ENCODE data around the gene RASGRF2. TPM values are rescaled to one million over a fixed set of nuclear protein-coding genes. Genes with fewer than 3 reads are reported as not detected.

RASGRF2 gene
- total RNA-seq, 2 experiments from 2014 or later, result 0.06 to 0.13 TPM

DNA sequence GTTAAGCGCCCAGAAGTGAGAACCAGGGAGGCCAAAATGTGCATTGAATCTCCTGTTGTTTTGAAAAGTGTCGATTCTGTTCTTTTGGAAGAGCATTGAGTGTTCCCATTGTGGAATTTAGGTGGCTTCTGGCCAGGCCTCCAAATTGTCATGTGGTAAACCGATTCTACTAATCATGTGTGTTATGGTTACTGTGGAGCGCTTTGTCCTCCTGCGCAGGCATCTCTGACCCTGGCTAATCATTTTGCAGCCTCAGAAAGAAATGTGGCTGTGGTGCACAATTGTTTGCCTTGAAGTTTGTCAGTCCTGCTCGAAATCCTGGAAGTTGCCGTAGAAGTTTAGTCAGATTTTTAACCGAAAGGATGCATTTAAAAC lies 121.3 kb downstream of the RASGRF2 start:
- Histone ChIP-seq H4K20me1 (ENCODE audit: insufficient read depth, low read length) (no peaks in the 10 kb centered on the region), H3K9me3 (ENCODE audit: low read length) (0 out of 2 replicates have a peak, but pooled peaks cover 11% of the 10 kb centered on the region), H2AFZ (ENCODE audit: low read length) (no peak overlapping the region), H3K27ac (ENCODE audit: low read depth, low read length, poor library complexity, severe bottlenecking) (no peak overlapping the region), H3K4me1 (ENCODE audit: insufficient read depth, low read length, poor library complexity, severe bottlenecking) (no peaks in the 10 kb centered on the region), H3K4me3 (ENCODE audit: low read depth, low read length, poor library complexity, severe bottlenecking) (no peak overlapping the region), H3K36me3 (ENCODE audit: insufficient read depth, low read length) (no peaks in the 10 kb centered on the region), H3K79me2 (ENCODE audit: insufficient read depth, low read depth, low read length) (no peaks in the 10 kb centered on the region), H3K9me2 (ENCODE audit: insufficient read depth, low read length) (no peaks in the 10 kb centered on the region), H3K4me2 (ENCODE audit: low read length) (no peak overlapping the region)
- intact Hi-C loops (cut with micrococcal nuclease; ENCODE audit: unreplicated experiment), result no loop called here
- ChIA-PET CTCF (ENCODE audit: unreplicated experiment) (no interaction called here), POLR2A (no interaction called here)
- no peak for TF ChIP-seq EZH2phosphoT487 (IDR thresholded peaks at IDR 0.05; ENCODE audit: borderline replicate concordance, low read depth, low read length)
- TF ChIP-seq, protein P1, sequence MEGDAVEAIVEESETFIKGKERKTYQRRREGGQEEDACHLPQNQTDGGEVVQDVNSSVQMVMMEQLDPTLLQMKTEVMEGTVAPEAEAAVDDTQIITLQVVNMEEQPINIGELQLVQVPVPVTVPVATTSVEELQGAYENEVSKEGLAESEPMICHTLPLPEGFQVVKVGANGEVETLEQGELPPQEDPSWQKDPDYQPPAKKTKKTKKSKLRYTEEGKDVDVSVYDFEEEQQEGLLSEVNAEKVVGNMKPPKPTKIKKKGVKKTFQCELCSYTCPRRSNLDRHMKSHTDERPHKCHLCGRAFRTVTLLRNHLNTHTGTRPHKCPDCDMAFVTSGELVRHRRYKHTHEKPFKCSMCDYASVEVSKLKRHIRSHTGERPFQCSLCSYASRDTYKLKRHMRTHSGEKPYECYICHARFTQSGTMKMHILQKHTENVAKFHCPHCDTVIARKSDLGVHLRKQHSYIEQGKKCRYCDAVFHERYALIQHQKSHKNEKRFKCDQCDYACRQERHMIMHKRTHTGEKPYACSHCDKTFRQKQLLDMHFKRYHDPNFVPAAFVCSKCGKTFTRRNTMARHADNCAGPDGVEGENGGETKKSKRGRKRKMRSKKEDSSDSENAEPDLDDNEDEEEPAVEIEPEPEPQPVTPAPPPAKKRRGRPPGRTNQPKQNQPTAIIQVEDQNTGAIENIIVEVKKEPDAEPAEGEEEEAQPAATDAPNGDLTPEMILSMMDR (conservative IDR thresholded peaks at IDR 0.05; ENCODE audit: low read length), result no peak
- no peak for DNase-seq (ENCODE audit: low spot score)
- BruUV-seq (replicated peaks), result no TSS peak

DNA sequence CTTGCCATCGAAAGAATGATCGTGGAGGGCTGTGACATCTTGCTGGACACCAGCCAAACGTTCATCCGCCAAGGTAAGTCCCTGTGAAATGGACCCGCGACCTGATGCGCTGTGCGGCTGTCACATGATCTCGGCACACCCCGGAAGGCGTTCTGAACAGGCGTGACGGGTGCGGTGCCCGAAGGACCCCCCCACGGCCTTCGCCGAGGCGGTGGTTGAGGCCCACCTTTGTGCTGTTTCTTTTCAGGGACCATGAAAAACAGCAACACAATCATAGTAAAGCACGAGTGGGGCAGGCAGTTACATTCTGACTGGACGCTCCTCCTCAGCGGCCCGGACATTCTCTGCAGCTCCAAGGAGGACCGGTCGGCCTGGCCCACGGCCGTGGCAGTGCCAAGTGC lies 126.7 kb downstream of the RASGRF2 start:
- no TSS peak for BruUV-seq (replicated peaks)
- TF ChIP-seq, protein P1 (conservative IDR thresholded peaks at IDR 0.05; ENCODE audit: low read length), result no peak
- no peak for TF ChIP-seq EZH2phosphoT487 (IDR thresholded peaks at IDR 0.05; ENCODE audit: borderline replicate concordance, low read depth, low read length)
- Histone ChIP-seq H3K4me1 (ENCODE audit: insufficient read depth, low read length, poor library complexity, severe bottlenecking) (no peaks in the 10 kb centered on the region), H3K27ac (ENCODE audit: low read depth, low read length, poor library complexity, severe bottlenecking) (no peak overlapping the region), H3K9me2 (ENCODE audit: insufficient read depth, low read length) (no peaks in the 10 kb centered on the region), H4K20me1 (ENCODE audit: insufficient read depth, low read length) (no peaks in the 10 kb centered on the region), H3K4me3 (ENCODE audit: low read depth, low read length, poor library complexity, severe bottlenecking) (no peak overlapping the region), H3K9me3 (ENCODE audit: low read length) (no peaks in the 10 kb centered on the region), H2AFZ (ENCODE audit: low read length) (no peak overlapping the region), H3K4me2 (ENCODE audit: low read length) (no peak overlapping the region), H3K79me2 (ENCODE audit: insufficient read depth, low read depth, low read length) (no peaks in the 10 kb centered on the region; the same call in 1 of the 2 replicates), H3K36me3 (ENCODE audit: insufficient read depth, low read length) (no peaks in the 10 kb centered on the region)
- no peak for DNase-seq (ENCODE audit: low spot score)
- CTCF ChIA-PET (ENCODE audit: unreplicated experiment), result no interaction called here
- POLR2A ChIA-PET, result interaction anchor here (1.4 kb wide), 1 partner anchor 9 kb away, joined by 4 read pairs; no protein-coding TSS in a partner anchor
- intact Hi-C loops (cut with micrococcal nuclease; ENCODE audit: unreplicated experiment), result no loop called here

DNA sequence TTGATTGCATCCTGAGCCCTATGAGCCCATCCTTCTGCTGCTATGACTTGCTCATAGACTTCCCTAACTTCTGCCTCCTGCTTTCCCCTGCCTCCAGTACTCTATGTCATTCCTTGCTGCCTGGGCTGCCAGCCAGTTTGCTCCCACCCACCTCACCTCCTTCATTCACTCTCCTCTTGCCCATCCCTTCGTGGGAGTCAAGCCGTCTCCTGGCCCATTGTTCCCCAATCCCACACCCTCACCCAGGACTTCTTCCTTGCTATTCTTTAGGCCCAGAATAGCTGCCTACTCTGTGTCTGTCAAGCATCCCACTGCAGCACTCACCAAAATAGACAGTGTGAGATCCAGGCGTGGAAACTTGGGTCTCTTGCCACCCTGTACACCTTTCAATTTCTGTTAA lies 131.0 kb downstream of the RASGRF2 start:
- H3K9me3 ChIP-seq (ENCODE audit: low read length), result no peaks in the 10 kb centered on the region
- TF ChIP-seq EZH2phosphoT487 (IDR thresholded peaks at IDR 0.05; ENCODE audit: borderline replicate concordance, low read depth, low read length), result no peak
- TF ChIP-seq, protein P1 (conservative IDR thresholded peaks at IDR 0.05; ENCODE audit: low read length), result no peak
- no TSS peak for BruUV-seq (replicated peaks)
- no peaks in the 10 kb centered on the region for H3K36me3 ChIP-seq (ENCODE audit: insufficient read depth, low read length)
- H3K4me3 ChIP-seq (ENCODE audit: low read depth, low read length, poor library complexity, severe bottlenecking), result no peak overlapping the region
- no peak overlapping the region for H2AFZ ChIP-seq (ENCODE audit: low read length)
- DNase-seq (ENCODE audit: low spot score), result no peak
- no peak overlapping the region for H3K4me2 ChIP-seq (ENCODE audit: low read length)
- no peaks in the 10 kb centered on the region; the same call in 1 of the 2 replicates for H3K79me2 ChIP-seq (ENCODE audit: insufficient read depth, low read depth, low read length)
- H4K20me1 ChIP-seq (ENCODE audit: insufficient read depth, low read length), result no peaks in the 10 kb centered on the region
- H3K4me1 ChIP-seq (ENCODE audit: insufficient read depth, low read length, poor library complexity, severe bottlenecking), result no peaks in the 10 kb centered on the region
- CTCF ChIA-PET (ENCODE audit: unreplicated experiment), result no interaction called here
- intact Hi-C loops (cut with micrococcal nuclease; ENCODE audit: unreplicated experiment), result no loop called here
- POLR2A ChIA-PET, result no interaction called here
- H3K9me2 ChIP-seq (ENCODE audit: insufficient read depth, low read length), result no peaks in the 10 kb centered on the region
- H3K27ac ChIP-seq (ENCODE audit: low read depth, low read length, poor library complexity, severe bottlenecking), result no peak overlapping the region
